DMS114 treated with DMSO at 0.1 percent for 48 hours (cell line): Measurements from ENCODE around the gene OR51B4.
"Not testable (repeated sequence)": the region's sequence is repeated elsewhere in the genome, so short reads cannot be mapped to it uniquely, and the experiment has no call there.

Source experiments
- DNase-seq: peaks from one replicate; lab custom pipeline; 2025; ENCODE audit not compliant: unreplicated experiment; lab: John Stamatoyannopoulos, UW

The OR51B4 gene

GRCh38 chr11:5297721-5298323 lies 3.9 kb downstream of the OR51B4 start:
- DNase-seq: no peak

GRCh38 chr11:5294342-5294995 lies 7.3 kb downstream of the OR51B4 start:
- DNase-seq: not testable (repeated sequence)

- no peak for DNase-seq
Observed at GRCh38 chr11:5293028-5293427, 8.7 kb downstream of the OR51B4 start.

- no peak for DNase-seq
Observed at GRCh38 chr11:5291207-5291838, 10.4 kb downstream of the OR51B4 start.

GRCh38 chr11:5290106-5290505 lies 11.6 kb downstream of the OR51B4 start:
- DNase-seq: no peak

- DNase-seq: no peak
Observed at GRCh38 chr11:5289696-5290095, 12.1 kb downstream of the OR51B4 start.

GRCh38 chr11:5288906-5289550 lies 12.7 kb downstream of the OR51B4 start:
- DNase-seq: no peak

- no peak for DNase-seq
Observed at GRCh38 chr11:5288108-5288905, 13.4 kb downstream of the OR51B4 start.

GRCh38 chr11:5286901-5287300 lies 14.8 kb downstream of the OR51B4 start:
- no peak for DNase-seq

- DNase-seq: no peak
Observed at GRCh38 chr11:5286351-5286750, 15.4 kb downstream of the OR51B4 start.

- DNase-seq: no peak
Observed at GRCh38 chr11:5285703-5286340, 15.9 kb downstream of the OR51B4 start.

GRCh38 chr11:5284637-5285036 lies 17.1 kb downstream of the OR51B4 start:
- no peak for DNase-seq

- no peak for DNase-seq
Observed at GRCh38 chr11:5283882-5284281, 17.9 kb downstream of the OR51B4 start.

- DNase-seq: no peak
Observed at GRCh38 chr11:5283086-5283485, 18.7 kb downstream of the OR51B4 start.

GRCh38 chr11:5282628-5283027 lies 19.1 kb downstream of the OR51B4 start:
- DNase-seq: no peak

GRCh38 chr11:5281596-5281995 lies 20.1 kb downstream of the OR51B4 start:
- no peak for DNase-seq

GRCh38 chr11:5280582-5281102 lies 21.1 kb downstream of the OR51B4 start:
- DNase-seq: no peak

- DNase-seq: no peak
Observed at GRCh38 chr11:5279471-5280090, 22.2 kb downstream of the OR51B4 start.

- DNase-seq: no peak
Observed at GRCh38 chr11:5277807-5278382, 23.9 kb downstream of the OR51B4 start.

GRCh38 chr11:5276697-5277096 lies 25.0 kb downstream of the OR51B4 start:
- no peak for DNase-seq
